HepG2 (cell line): ENCODE measurements around the gene RHBDL3. TPM values are rescaled to one million over a fixed set of nuclear protein-coding genes. Genes with fewer than 3 reads are reported as not detected.

Experiments used
- BRD4 ChIP-seq: sonication (generic); formaldehyde crosslinking; IDR thresholded peaks from 2 replicates; pipeline ENCODE4 v1.4.0; 2020; ENCODE audit warnings: missing genetic modification reagents
- FOXM1 ChIP-seq: sonication (generic); formaldehyde crosslinking; IDR thresholded peaks from 2 replicates; pipeline ENCODE4 v1.5.0; 2020; ENCODE audit warnings: missing genetic modification reagents
- MLLT10 ChIP-seq: sonication (generic); formaldehyde crosslinking; IDR thresholded peaks from 2 replicates; pipeline ENCODE4 v1.4.0; 2020; ENCODE audit warnings: missing genetic modification reagents
- MXI1 ChIP-seq: IDR thresholded peaks from 3 replicates; pipeline ENCODE4 v1.6.1; 2012; ENCODE audit warnings: low read depth, low read length, inconsistent platforms, borderline replicate concordance
- SATB2 ChIP-seq: sonication (generic); formaldehyde crosslinking; IDR thresholded peaks from 2 replicates; pipeline ENCODE4 v1.5.0; 2020; ENCODE audit warnings: missing genetic modification reagents
- SMAD3 ChIP-seq: sonication (generic); formaldehyde crosslinking; IDR thresholded peaks from 2 replicates; pipeline ENCODE4 v1.4.0; 2020; ENCODE audit warnings: missing genetic modification reagents
- SP2 ChIP-seq: sonication (generic); formaldehyde crosslinking; IDR thresholded peaks from 2 replicates; pipeline ENCODE4 v1.5.1; 2020; ENCODE audit warnings: mild to moderate bottlenecking, missing genetic modification reagents
- SRY ChIP-seq: sonication (generic); formaldehyde crosslinking; IDR thresholded peaks from 2 replicates; pipeline ENCODE4 v1.8.0; 2022; ENCODE audit warnings: mild to moderate bottlenecking, missing genetic modification reagents
- ZBTB43 ChIP-seq: sonication (generic); formaldehyde crosslinking; conservative IDR thresholded peaks from 2 replicates; pipeline ENCODE4 v1.4.0; 2020; ENCODE audit warnings: missing genetic modification reagents
- ZNF281 ChIP-seq: sonication (generic); formaldehyde crosslinking; IDR thresholded peaks from 2 replicates; pipeline ENCODE4 v1.4.0; 2020; ENCODE audit warnings: missing genetic modification reagents, borderline replicate concordance
- ZNF407 ChIP-seq: sonication (generic); formaldehyde crosslinking; IDR thresholded peaks from one replicate; pipeline ENCODE4 v1.5.1; 2020; ENCODE audit warnings: mild to moderate bottlenecking, missing genetic modification reagents; ENCODE audit errors: not compliant biosample characterization
- ZNF512 ChIP-seq: sonication (generic); formaldehyde crosslinking; IDR thresholded peaks from 2 replicates; pipeline ENCODE4 v1.4.0; 2020; ENCODE audit warnings: mild to moderate bottlenecking, missing genetic modification reagents
- ZNF552 ChIP-seq: sonication (generic); formaldehyde crosslinking; IDR thresholded peaks from 2 replicates; pipeline ENCODE4 v1.9.0; 2022; ENCODE audit warnings: missing genetic modification reagents, mild to moderate bottlenecking, borderline replicate concordance
- ZNF674 ChIP-seq: sonication (generic); formaldehyde crosslinking; IDR thresholded peaks from 2 replicates; pipeline ENCODE4 v1.5.0; 2020; ENCODE audit warnings: low read depth, mild to moderate bottlenecking, missing genetic modification reagents
- polyA plus RNA-seq, 8 experiments: library from polyadenylated mRNA; depleted of rRNA in 3 of 8; stranded (reverse) in 7 of 8; unstranded in 1 of 8; fragments of >200 nt; fragmentation: Illumina TruSeq in 4 of 8; extraction: Trizol in 4 of 8; gene quantifications; 2 replicates each; pipeline versions ENCODE4 v1.2.1 to v1.2.3, GENCODE V29; 2011 to 2016; ENCODE audit warnings: low read depth in 4 of 8, missing spikeins in 1 of 8, mixed read lengths in 1 of 8; ENCODE audit not compliant: insufficient read depth in 1 of 8
- total RNA-seq, 5 experiments: library from RNA; depleted of rRNA; stranded (reverse); fragments of >200 nt; fragmentation: Illumina TruSeq; extraction: Trizol; gene quantifications; 2 replicates each; pipeline ENCODE4 v1.2.3, GENCODE V29; 2016; ENCODE audit warnings: low read depth in 1 of 5

Gene RHBDL3
- total and polyA plus RNA-seq, 2 of the 13 experiments (the other 11 are each of a cell fraction or from before 2014, with no cell fraction given) = 0.09 TPM; not detected in 1

- TF ChIP-seq ZNF407 (CRISPR knock-in tag) (no peak), MLLT10 (CRISPR knock-in tag) (no peak), ZBTB43 (CRISPR knock-in tag) (0 out of 2 replicates have a peak, but pooled peaks have one; percentile 25), ZNF674 (CRISPR knock-in tag) (no peak), SMAD3 (CRISPR knock-in tag) (no peak), FOXM1 (CRISPR knock-in tag) (no peak), BRD4 (CRISPR knock-in tag) (no peak), ZNF512 (no peak), ZNF552 (no peak), SP2 (no peak), SATB2 (CRISPR knock-in tag) (no peak), SRY (CRISPR knock-in tag) (no peak), ZNF281 (CRISPR knock-in tag) (no peak), MXI1 (peak; percentile 26; the same call in 1 of the 3 replicates)
Measured at GRCh38 chr17:32302860-32303649, 37.4 kb downstream of the RHBDL3 start (continued).
